ENCODE data around the gene RNF123.

- no peak for TF ChIP-seq CTCF (IDR thresholded peaks at IDR 0.05; ENCODE audit: extremely low read depth in 1 of 2, insufficient read depth in 1 of 2, low read depth in 1 of 2, low read length in 2 of 2)
- TF ChIP-seq EZH2 (IDR thresholded peaks at IDR 0.05; ENCODE audit: borderline replicate concordance, low read depth, low read length, severe bottlenecking) = no peak
- TF ChIP-seq POLR2AphosphoS5 (IDR thresholded peaks at IDR 0.05; ENCODE audit: insufficient read depth, low read depth, low read length) = no peak
These were observed 33.9 kb downstream of the RNF123 start for GRCh38 chr3:49723296-49723627.
